Pancreas (tissue), 10 donors: ENCODE data around the gene PRR19. TPM values are rescaled to one million over a fixed set of nuclear protein-coding genes. Genes with fewer than 3 reads are reported as not detected.

Source experiments
- ATAC-seq, 4 donors: fragments of 200-7000 bp; cut with Tn5 transposase; one replicate each; pipeline versions ENCODE4 v1.8.0 to v1.9.1; 2020; ENCODE audit warnings: mild to moderate bottlenecking in 4 of 4, moderate library complexity in 4 of 4
- DNase-seq, 6 donors: peaks; one replicate each; pipeline ENCODE4 v3.0.0-alpha.2; 2020
- FAIRE-seq: peaks from 2 replicates; lab custom pipeline; 2012; peaks lifted over from hg19 to GRCh38; lab: Jason Lieb, UNC
- H3K27ac ChIP-seq, 4 donors: fragments of 200-600 bp; sonication (generic); 1 replicate in 3 of 4; 2 replicates in 1 of 4; pipeline versions ENCODE4 v1.5.0 to v1.8.0; 2020
- H3K27me3 ChIP-seq, 4 donors: fragments of 200-600 bp; one replicate each; pipeline ENCODE4 v1.8.0; 2021
- H3K36me3 ChIP-seq, 3 donors: fragments of 200-600 bp; sonication (generic) in 1 of 3; one replicate each; pipeline versions ENCODE4 v1.5.0 to v1.8.0; 2020 to 2021
- H3K4me1 ChIP-seq, 3 donors: fragments of 200-600 bp; one replicate each; pipeline ENCODE4 v1.8.0; 2021
- H3K4me3 ChIP-seq, 4 donors: fragments of 200-600 bp; sonication (generic) in 2 of 4; one replicate each; pipeline versions ENCODE4 v1.5.0 to v1.8.0; 2020 to 2021
- H3K9me3 ChIP-seq, 4 donors: fragments of 200-600 bp; one replicate each; pipeline ENCODE4 v1.8.0; 2021
- CTCF ChIP-seq, 4 donors: fragments of 200-600 bp; sonication (generic) in 3 of 4; IDR thresholded peaks; one replicate each; pipeline versions ENCODE4 v1.5.0 to v1.8.0; 2021; ENCODE audit warnings: antibody characterized with exemption in 4 of 4
- WGBS, 2 donors: extraction: QIAGEN DNeasy Blood & Tissue Kit; methylation state at CpG; one replicate each; pipeline ENCODE4 v1.1.7; 2013; 5-methylcytosine and 5-hydroxymethylcytosine counted together
- intact Hi-C, 3 donors: fragments of 100-400 bp; cut with DNase I; formaldehyde crosslinking; loops; one replicate each; pipeline versions ENCODE4 v1.11.1 to v1.14.2; 2022
- polyA plus RNA-seq, 2 donors: library from polyadenylated mRNA; stranded (reverse); fragments of 200-250 nt; gene quantifications; one replicate each; pipeline ENCODE4 v1.2.3, GENCODE V29; 2013
- total RNA-seq, 6 donors: library from RNA; stranded (reverse); fragmentation: NEBNext Ultra II Directional in 4 of 6; extraction: Animal tissue kit (Norgen Biotek cat#: 25700) in 4 of 6; gene quantifications; one replicate each; pipeline versions ENCODE4 v1.2.1 to v1.2.4, GENCODE V29; 2021 to 2023
- donor health status: healthy with polysubstance abuse.
- donor health status: DM: no; HTN: no; CAD: no; lungs with moderate emphysema.
- donor health status: DM: no; HTN: no; CAD: no.
- donor health status: control.
- donor health status: control.
- donor health status: Bipolar disorder and iron deficiency.
- donor health status: DM: yes; HTN: yes; CAD: no.
- donor health status: DM: no; HTN: no; CAD: no.
- donor health status: DM: no; HTN: no; CAD: no.
- donor health status: DM: yes; HTN: yes; CAD: no.

PRR19 gene
- total and polyA plus RNA-seq, 8 donors = 0.12 to 0.99 (median 0.37) TPM

GRCh38 chr19:42316223-42317211 is 14.6 kb downstream of the PRR19 start:
- 47 to 52% methylated on average over 28 of the region's 28 CpGs for WGBS, 2 donors
- ATAC-seq (peak in 2 of 4 donors; percentile 7 to 10), DNase-seq (no peak), FAIRE-seq (no peak)
- no peak for TF ChIP-seq CTCF (IDR thresholded peaks at IDR 0.05)
- no peaks in the 10 kb centered on the region for H3K36me3 ChIP-seq
- no peak overlapping the region for H3K4me3 ChIP-seq
- no peaks in the 10 kb centered on the region for H3K9me3 ChIP-seq
- H3K27ac ChIP-seq = no peak overlapping the region
- H3K4me1 ChIP-seq = no peaks in the 10 kb centered on the region
- no peaks in the 10 kb centered on the region for H3K27me3 ChIP-seq
- intact Hi-C loops = no loop called here

GRCh38 chr19:42317535-42317934 is 15.6 kb downstream of the PRR19 start:
- Histone ChIP-seq H3K36me3 (no peaks in the 10 kb centered on the region), H3K27me3 (no peaks in the 10 kb centered on the region), H3K27ac (no peak overlapping the region), H3K4me1 (no peaks in the 10 kb centered on the region), H3K4me3 (no peak overlapping the region), H3K9me3 (no peaks in the 10 kb centered on the region)
- TF ChIP-seq CTCF (IDR thresholded peaks at IDR 0.05) = no peak
- FAIRE-seq (no peak), DNase-seq (no peak), ATAC-seq (no peak)
- WGBS, 2 donors = 82 to 85% methylated on average over 13 of the region's 13 CpGs
- intact Hi-C loops = no loop called here

- H3K4me3 ChIP-seq = no peak overlapping the region
- FAIRE-seq (no peak), DNase-seq (no peak)
Observed at GRCh38 chr19:42322305-42322704, 20.4 kb downstream of the PRR19 start.

GRCh38 chr19:42323473-42323851 is 21.5 kb downstream of the PRR19 start:
- H3K4me3 ChIP-seq = no peak overlapping the region
- DNase-seq (no peak), FAIRE-seq (no peak)

More at GRCh38 chr19:42322305-42322704, 20.4 kb downstream of the PRR19 start:
- peaks cover 0 to 6% (median 3%) of the 10 kb centered on the region in 3 donors for H3K4me1 ChIP-seq
- no peaks in the 10 kb centered on the region for H3K36me3 ChIP-seq
- no peak overlapping the region for H3K27ac ChIP-seq
- peaks cover 0 to 2% (median 0%) of the 10 kb centered on the region in 4 donors for H3K27me3 ChIP-seq
- intact Hi-C loops = no loop called here
- ATAC-seq = no peak
- no peak for TF ChIP-seq CTCF (IDR thresholded peaks at IDR 0.05)
- WGBS, 2 donors = 74 to 78% methylated on average over 9 of the region's 9 CpGs
- no peaks in the 10 kb centered on the region for H3K9me3 ChIP-seq

More at GRCh38 chr19:42323473-42323851, 21.5 kb downstream of the PRR19 start:
- Histone ChIP-seq H3K27ac (no peak overlapping the region), H3K27me3 (peaks cover 0 to 2% (median 0%) of the 10 kb centered on the region in 4 donors), H3K4me1 (peaks cover 0 to 6% (median 3%) of the 10 kb centered on the region in 3 donors), H3K9me3 (no peaks in the 10 kb centered on the region), H3K36me3 (no peaks in the 10 kb centered on the region)
- no peak for ATAC-seq
- TF ChIP-seq CTCF (IDR thresholded peaks at IDR 0.05) = no peak
- intact Hi-C loops = no loop called here
- WGBS, 2 donors = 36 to 48% methylated on average over 25 to 29 of the region's 29 CpGs
